Activated T-helper 1 cell treated with anti-CD3 and anti-CD28 coated beads, Interleukin-2, amount 50 U/mL, for 16 hours (primary cell): ENCODE data around the gene LMCD1.

ENCODE experiments used
- DNase-seq, 2 donors: peaks; one replicate each; pipeline ENCODE4 v3.0.0-alpha.2; 2020; ENCODE audit warnings: low read depth in 1 of 2, low spot score in 1 of 2

Gene LMCD1

DNA sequence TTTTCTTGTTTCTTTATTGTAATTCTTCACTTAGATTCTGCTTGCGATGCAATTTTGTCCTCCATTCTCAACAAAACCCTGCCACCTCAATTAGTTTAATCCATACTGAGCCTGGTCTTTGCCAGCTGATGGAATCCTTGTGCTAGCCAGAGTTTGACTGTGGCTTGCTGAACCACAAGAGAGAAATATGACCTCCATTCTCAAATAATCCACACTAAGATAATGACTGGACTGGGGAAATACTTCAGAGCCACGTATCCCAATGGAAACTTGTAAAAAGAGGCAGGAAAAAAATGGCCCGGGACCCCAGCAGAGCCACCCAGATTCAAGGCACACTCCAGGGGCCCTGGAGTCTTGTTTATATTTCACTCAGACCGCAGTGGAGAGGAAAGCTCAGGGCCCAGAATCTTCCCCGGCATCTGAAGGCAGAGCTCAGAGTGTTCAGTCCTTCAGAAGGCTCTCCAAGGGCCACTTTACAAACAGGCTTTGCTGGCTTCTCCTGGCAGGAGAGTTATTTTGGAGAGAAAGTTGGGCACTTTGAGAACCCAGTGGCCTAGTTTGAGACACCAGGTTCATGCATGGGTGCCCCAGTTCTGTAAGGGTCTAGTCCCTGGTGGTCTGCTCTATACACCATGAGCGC lies 80.3 kb downstream of the LMCD1 start:
- no peak for DNase-seq

DNA sequence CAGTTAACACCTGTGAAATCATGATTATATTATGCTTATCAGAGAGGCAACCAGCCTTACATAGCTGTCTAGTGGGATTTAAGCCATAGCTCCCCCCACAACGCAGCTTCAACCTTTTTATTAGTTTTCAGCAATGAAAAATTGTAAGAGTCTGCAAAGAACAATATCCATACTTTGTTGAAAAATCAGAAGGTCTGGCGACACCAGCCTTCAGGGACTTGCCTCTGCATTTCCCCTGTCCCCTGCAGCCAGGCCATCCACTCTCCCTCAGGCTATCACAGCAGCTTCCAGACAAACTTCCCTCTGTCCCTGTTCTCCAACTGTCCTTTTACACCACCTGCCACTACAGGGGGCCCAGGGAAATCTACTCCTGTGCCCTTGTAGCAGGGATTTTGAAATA lies 83.0 kb downstream of the LMCD1 start:
- DNase-seq = no peak

DNA sequence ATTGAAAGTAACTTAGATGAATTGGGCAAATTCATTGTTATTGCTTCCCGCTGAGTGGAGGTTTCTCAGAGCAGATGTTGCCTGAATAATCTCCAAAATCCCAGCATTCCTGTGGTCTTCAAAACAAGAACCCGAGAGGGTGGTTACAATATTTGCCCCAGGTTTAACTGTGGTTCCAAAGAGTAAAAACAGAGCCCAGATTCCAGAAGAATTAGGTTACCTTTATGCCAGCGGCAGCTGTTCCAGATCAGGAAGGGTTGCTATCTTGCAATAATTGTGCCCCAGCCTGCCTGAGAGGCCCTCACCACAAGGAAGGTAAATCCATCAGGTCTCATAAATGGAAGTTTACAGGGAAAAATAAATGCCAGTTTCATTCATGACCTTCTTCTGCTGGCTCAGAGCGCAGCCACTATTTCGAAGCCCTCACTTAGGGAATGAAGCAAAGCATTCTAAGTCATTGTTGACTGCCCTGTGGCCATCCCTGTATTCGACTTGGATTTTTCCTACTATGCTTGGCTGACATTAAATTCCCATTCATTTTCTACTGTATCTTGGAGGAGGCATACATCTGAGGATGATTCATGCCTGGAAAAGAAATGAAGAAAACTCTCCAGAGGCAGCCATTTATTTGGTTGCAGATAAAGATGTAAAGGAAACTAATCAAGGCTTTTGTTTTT lies 88.4 kb downstream of the LMCD1 start:
- no peak for DNase-seq

DNA sequence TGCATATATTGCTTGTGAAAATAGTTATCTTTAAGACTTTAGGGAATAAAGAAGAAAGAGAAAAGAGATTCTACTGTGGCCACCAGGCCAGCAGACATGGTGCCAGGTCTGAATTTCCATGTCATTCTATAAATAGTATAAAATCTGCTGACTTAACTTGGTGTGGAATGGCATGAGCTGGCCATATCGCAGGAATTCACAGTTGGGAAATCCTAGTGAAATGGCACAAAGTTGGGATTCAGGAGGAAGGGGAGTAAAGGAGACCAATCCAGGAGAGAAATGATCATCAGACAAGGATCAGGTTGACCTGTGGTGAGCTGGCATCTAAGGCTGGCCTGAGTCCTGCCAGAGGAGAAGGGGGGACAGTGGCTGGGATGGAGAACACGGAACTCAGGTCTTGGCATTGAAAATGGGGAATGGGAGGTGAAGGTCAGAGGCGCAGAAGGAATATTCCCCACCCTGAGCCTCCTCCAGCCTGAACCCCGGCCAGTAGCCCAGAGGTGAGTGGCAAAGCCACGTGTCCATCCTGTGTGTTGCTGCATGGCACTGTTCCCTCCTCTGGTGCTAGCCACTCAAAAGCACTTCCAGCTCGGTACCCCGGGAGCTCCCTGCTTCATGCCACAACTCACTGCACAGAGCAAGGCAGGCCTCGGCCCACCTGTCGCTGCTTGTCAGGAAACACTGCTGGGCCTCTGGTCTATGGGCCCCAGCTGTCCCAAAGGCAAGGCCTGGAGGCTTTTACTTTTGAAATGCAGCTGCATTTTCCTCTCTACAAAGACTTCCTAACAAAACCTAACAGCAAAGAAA lies 91.6 kb downstream of the LMCD1 start:
- no peak for DNase-seq

DNA sequence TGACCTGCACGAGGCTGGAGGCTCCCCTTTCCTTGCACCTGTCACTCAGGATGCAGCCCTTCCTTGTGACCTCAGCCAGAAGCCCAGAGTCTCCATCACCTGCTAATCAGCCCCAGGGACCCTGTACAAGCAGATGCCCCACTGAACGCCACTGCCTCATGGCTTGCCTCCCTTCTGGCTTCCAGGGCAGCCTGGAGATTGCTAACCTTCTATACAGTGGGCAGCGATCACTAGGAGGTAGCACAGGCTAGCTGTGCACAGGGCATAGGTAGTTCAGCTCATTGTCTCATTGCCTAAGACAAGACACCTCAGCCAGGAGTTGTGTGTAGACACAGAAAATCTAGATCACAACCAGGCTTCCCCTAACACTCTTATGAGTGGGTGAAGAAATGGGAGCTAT lies 93.6 kb downstream of the LMCD1 start:
- no peak for DNase-seq

DNA sequence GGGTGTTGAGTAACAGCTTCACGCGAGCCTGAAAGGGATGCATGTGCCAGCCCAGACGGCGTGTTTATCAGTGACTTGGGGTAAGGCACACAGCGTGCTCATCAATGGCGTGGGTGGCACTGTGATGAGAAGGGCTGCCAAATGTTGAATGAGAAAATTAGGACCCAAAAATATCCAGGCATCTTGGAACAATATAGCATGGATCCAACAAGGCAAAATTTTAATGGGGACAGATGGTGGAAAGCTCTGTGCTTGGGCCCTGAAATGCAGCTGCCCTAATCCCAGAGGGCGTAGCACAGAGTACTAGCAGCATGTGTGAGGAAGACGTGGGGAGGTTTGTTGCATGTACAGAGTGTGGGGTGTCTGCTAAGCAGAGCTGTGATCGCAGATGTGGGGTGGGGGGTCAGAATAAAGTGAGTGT lies 94.1 kb downstream of the LMCD1 start:
- DNase-seq = no peak

DNA sequence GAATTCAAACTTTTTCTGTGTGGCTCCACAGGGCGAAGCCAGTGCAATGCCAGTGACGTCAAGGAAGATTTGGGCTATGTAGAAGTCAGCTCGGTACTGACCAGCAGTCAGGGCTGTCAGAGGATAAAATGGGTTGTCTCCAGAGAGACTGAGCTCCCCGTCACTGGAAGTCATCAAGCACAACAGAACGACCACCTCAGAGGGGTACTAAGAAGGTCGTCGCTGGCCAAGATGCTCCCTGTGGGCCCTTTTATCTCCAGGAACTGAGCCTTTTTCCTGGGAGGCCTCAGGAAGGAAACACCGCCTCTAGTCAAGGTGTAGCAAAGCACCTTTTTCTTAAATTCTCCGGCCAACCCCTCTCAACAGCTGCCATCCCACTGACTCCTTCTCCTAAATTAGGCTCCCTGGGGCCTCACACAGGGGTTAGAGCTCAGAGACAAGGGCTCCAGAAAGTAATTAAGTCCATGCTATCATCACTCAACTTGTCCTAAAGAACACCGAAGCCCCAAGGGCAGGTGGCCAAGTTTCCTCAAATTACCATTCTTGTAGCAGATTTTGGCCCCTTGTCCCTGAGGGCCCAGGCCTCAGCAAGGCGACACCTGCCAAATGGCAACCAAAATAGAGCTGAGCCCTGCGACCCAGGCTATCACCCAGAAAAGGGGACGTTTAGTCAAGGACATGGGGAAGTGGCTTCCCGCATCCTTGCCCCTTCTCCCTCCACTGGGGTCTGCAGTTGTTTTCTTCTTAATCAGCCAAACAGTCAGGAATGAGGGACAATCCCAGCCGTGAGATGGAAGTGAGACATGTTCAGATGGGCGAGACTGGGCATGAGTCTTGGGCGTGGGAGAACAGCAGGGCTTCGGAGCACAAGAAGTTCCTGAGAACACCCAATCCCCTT lies 94.9 kb downstream of the LMCD1 start:
- no peak for DNase-seq

DNA sequence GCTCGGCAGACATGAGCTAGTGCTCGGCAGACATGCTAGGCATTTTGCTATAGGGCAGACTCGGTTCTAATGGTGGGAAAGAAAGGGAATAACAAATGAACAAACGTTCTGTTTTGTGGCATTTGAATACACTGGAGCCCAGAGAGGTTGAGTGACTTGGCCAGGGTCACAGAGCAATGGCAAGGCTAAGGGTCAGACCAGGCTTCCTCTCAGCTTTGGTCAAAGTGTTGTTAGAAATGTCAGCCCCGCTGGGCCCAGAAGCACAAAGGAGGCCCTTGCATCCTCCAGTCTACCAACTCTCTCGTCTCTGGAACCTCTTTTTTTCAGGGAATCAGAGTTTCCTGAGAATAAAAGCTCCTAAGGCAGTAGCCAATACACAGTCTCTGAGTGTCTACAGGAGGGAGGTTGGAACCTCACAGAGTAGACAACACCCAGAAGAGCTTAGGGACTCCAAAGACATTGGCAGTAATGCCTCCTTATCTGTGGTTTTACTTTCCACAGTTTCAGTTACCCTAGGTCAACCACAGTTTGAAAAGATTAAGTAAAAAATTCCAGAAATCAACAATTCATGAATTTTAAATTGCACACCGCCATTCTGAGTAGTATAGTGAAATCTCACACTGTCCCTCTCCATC lies 95.7 kb downstream of the LMCD1 start:
- no peak for DNase-seq

DNA sequence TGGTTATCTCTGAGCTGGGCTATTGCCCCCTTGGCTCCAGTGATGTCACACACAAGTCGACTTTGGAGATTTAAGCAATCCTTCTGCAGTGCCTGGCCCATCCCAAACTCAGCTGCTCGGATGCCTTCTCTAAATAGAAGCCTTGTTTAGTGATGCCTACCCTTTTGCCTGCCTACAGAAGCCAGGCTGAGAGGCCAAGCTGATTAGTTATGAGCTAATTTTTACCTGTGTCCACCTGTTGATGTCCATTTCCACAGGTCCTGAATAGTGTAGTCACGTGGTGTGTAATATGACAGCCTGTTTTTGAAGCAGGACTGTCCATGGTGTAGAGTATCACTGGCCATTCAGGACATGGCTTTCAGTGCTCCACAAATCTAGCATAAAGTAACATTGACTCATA lies 97.5 kb downstream of the LMCD1 start:
- no peak for DNase-seq

DNA sequence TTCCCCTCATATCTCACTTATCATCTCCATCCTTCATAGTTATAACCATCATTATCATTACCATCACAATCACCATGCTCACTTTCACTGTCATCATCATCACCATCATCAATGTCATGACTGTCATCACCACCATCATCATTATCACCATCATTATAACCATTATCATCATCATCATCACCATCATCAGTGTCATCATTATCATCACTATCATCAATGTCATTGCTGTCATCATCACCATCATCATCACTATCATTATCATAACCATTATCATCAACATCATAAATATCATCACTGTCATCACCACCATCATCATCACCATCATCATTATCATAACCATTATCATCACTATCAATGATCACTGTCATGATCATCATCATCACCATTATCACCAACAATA lies 98.8 kb downstream of the LMCD1 start:
- DNase-seq = no peak

DNA sequence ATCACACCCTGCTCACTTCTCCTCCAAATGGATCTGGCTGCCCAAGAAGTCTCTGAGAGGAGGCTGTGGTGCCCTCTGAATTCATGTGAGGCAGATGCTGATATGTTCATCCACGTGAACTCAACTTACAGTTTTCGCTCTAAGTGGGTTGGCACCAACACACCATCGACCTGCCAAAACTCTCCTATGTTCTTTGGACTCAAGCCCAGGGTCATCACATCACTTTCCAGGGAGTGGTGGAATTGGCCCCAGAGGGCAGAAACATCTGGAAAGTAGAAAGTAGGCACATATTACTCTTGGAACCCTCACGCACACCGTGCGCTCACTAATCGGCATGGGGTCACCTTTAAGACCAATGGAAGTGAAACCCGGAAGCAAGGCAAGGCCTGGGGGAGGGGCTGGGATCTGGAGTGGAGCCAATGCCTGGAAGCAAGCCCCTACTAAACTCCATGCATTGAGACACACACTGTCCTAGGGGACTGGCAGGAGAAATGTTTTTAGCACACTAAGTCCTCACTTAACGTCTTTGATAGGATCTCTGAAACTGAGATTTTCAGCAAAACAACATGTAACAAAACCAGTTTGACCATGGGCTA lies 101.6 kb downstream of the LMCD1 start:
- no peak for DNase-seq

DNA sequence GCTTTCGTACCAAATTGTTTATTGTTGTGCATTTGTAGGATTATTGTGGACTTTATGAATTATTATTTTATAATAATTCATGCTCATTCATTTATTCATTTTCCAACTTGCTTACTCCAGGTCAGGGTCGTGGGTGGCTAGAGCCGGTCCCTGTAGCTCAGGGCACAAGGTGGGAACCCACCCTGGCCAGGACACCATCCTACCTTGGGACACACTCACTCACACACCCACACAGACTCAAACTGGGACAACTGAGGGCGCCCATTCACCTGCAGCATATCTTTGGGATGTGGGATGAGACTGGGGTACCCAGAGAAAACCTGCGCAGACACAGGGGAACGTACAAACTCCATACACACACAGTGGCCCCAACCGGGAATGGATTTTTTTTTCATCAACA lies 102.4 kb downstream of the LMCD1 start:
- no peak for DNase-seq

DNA sequence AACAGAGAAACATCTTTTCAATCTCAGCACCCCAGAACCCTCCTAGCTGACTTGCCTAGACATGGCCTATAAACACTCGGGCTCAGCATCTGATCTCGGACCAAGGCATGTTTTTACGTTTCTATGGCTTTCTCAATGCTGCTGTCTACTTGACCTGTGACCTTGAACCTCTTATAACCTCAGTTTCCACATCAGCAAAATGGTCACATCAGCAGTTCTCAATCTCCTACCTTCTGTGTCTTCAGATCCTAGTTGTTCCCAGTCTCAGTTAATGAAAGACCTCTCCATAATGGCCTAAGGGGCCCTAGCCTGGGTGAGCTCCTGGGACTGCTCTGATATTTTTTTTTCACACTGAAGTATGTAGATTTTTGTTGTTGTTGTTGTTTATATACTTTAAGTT lies 103.4 kb downstream of the LMCD1 start:
- DNase-seq = no peak

DNA sequence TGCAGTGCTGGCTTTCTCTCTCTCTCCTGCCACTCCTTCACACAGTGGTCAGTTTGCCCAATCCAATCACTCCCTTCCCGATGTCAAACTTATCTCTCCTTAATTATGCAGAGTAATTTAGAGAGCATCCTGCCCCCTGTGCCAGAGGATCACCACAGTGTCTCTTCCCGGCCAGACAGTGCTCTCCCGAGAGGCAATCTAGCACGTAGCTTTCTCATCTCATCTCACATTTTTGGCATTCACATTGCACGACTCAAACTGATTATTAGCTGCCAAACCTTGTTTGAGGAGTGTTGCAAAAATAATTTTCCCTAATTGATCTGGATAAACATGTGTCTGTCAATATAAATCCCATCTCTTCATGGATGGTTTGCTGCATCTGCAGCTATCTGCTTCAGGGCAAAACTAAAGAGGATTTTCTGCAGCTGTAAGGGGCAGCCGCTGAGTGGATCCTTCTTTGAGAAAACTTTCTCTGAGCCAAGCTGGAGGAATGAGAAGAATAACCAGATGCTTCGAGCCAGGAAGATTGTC lies 105.1 kb downstream of the LMCD1 start:
- no peak for DNase-seq

DNA sequence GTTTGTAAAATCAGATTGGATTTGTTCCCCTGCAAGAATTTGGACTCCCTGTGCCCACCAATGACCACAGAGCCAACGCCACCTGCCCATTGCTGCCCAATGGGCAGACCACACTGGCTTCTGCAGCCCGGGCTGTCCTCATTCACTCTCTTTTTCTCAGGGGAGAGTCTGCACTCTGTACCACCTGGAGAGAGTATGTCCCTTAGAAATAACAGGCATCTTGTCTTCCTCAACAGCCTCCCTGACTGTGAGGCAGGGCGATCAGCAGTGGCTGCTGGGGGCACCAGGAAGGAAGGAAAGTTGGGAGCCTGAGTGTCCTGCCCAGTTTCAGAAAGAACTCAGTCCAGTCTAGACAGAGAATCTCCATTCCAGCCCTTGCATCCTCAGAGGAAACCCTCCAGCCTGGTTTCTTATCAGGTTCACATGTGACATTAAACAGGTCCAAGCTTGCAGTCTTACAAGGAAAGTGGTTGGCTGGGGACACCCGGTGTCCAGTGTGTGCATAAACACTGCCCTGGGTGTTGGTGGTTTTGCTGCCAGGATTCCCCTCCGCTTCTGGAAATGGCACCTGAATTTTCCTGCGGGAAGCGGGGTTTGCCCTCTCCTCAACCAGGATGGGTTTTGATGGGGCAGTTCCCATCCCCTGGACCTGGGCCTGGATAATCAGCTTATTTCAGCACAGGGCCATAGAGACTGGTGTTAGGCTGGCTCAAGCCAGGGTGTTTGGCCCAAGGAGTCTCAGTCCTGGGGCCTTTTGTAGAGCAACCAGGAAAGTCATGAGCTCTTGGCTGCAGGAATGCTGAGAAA lies 105.8 kb downstream of the LMCD1 start:
- DNase-seq = no peak

DNA sequence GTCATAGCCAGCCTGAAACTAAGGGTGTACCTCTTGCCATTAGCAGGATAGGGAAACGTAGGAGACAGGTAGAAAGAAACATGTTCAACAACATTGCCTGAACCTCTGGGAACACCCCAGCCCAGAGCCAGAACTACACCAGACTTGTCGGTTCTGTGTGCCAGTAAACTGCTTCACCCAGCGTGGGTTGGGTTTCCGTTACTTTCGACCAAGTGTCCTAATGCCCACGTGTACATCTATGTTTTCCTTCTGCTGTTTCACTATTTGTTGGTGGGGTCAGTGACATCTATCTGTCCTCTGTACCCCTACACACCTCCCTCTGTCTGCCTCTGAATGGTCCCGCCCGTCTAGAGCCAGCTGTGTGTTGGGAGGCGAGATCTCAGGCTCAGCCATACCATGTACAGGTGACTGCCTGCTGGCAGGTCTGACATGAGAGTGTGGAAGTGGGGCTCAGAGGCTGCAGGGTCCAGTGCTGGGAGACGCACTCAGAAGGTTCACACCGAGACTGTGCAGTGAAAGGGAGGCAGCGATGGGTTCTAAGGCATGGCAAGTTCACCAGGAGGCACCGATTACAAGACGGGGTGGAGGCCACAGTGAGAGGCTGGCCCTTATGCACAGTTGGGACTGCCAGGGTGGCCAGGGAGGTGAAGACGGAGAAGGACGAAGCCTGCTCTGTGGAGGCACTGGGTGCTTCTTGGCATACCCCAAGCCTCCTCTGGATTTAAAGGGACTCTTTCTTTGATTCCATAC lies 106.6 kb downstream of the LMCD1 start:
- DNase-seq = no peak

DNA sequence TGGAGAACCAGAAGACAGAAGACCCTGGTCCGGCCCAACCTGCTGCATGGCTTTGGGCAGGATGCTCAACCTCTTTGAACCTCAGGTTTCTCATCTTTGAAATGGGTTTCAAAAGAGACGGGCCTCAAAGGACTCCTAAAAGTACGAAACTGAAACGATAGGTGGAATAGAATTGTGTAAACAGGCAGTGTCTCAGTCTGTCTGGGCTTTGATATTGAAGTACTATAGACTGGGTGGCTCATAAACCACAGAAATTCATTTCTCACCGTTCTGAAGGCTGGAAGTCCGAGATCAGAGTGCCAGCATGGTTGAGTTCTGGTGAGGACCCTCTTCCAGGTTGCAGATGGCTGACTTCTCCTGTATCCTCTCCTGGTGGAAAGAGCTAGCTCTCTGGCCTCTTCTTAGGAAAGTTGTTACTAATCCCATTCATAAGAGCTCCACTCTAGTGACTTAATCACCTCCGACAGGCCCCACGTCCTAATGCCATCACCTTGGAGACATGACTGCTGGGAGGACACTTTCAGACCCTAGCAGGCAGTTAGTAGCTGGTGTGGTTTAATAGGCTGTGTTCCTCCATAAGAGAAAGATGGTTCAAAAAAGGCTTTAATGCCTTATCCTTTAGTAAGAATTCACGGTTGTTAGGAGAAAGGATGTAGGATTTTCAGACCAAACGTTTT lies 107.3 kb downstream of the LMCD1 start:
- DNase-seq = no peak

DNA sequence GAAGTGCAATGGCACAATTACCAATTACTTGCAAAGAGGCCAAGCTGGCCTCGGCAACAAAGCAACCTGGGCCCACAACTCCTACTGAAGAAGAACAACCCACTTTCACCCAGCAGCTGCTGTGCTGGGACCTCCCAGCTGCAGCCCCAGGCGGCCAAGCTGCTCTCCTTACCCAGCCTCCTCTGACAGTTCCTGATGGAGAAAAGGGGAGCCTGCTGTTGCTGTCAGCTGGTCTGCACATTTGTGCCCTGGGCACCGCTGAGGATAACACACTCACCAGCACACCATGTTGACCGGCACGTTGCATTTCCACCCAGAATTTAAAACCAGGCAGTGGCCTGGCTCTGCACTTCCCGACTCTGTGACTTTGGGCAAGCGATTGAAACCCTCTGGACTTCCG lies 109.3 kb downstream of the LMCD1 start:
- no peak for DNase-seq
